AG09309 (cell line): ENCODE data around the gene USP28.

Experiments used
- DNase-seq: peaks from one replicate; pipeline ENCODE4 v3.0.0-alpha.2; 2010; ENCODE audit warnings: low read depth
- H3K4me3 ChIP-seq: 2 replicates; pipeline ENCODE4 v1.5.1; 2011; ENCODE audit warnings: mild to moderate bottlenecking, low read depth, low read length, moderate library complexity; ENCODE audit not compliant: control insufficient read depth
- CTCF ChIP-seq: IDR thresholded peaks from 2 replicates; pipeline ENCODE4 v1.5.1; 2011; ENCODE audit warnings: mild to moderate bottlenecking, low read depth, low read length, inconsistent platforms; ENCODE audit not compliant: insufficient read depth, control insufficient read depth; ENCODE audit errors: missing control alignments

Gene USP28

DNA sequence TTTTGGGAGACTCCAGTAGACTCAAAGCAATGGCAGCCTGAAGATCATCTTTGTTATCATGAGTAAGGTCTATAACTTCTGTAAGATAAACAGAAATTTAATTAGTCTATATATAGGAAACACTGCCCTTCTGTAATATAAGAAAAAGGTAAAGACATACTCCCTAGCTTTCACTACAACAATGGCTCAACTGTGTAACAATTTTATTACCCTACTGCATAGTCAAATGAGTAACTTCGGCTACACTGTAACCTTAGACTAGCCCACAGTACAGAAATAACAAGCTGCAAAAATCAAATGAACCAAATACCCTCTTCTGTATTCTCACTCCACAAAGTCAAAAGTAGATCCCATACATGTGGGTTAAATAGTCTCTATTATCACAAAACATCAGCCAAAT is 33.7 kb downstream of the USP28 start:
- TF ChIP-seq CTCF, result no peak
- no peak for DNase-seq
- no peak overlapping the region for H3K4me3 ChIP-seq

DNA sequence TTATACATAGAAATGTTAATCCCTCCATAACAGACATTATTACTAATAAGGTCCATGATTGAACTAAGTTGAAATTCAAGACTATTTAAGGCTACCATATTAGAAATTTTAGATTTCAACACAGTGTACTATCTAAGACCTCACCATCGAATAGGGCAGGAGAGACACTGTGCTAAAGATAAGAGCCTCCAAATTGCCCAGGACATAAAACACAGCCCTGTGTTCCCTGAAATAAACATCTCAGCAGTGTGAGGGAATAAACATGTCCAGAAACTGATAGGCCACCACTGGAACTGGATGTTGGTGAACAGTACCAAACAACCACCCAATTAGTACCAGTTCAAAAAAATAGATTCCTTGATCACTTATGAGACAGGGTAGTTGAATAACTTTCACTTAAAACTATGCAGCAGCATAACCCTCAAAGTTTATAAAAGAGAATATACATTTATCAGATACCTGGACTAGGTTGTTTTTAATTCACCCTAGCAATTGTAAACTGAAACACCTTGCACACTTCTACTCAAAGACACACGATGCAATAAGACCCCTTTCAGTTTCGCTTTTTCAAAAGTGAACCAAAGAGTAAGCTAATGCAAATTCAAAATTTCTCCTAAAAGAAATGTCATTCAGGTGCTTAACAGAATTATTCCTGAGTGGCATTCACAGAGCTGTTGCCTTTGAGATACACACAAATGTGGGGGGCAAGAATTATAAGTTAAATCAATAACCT is 34.3 kb downstream of the USP28 start:
- no peak for TF ChIP-seq CTCF
- no peak overlapping the region for H3K4me3 ChIP-seq
- no peak for DNase-seq

DNA sequence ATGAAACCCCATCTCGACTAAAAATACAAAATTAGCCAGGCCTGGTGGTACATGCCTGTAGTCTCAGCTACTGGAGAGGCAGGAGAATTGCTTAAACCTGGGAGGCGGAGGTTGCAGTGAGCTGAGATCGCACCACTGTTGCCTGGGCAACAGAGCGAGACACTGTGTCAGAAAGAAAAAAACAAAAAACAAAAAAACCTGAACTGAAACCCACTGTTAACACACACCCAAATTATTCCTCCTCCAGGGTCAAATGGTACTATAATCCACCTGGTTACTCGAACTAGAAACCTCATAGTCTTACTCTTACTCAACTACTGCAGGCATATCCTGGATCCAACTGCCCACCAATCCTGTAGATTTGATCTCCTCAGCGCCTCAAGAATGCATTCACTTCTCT is 35.5 kb downstream of the USP28 start:
- no peak for TF ChIP-seq CTCF
- DNase-seq, result no peak
- H3K4me3 ChIP-seq, result no peak overlapping the region

GRCh38 chr11:113838005-113838404 is 37.4 kb downstream of the USP28 start:
- no peak overlapping the region for H3K4me3 ChIP-seq
- TF ChIP-seq CTCF, result no peak
- no peak for DNase-seq

DNA sequence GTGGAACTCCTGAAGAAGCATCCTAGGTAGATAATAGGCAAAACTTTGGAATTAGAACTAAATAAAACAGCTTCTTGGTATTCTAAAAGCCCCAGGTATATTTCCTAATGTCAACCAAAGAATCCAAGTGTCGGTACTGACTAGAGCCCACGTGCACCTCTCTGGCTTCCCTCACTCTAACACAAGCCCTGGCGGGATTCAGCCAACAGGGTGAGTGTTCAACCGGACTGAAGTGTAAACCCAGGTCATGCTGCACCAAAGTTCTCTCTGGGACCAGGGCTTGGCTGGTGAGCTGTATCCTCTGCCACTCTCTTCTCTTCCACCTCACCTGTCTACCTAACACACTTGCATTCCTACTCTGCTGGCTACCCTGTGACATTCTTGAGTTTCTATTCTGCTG is 40.1 kb downstream of the USP28 start:
- DNase-seq, result no peak
- no peak overlapping the region for H3K4me3 ChIP-seq
- no peak for TF ChIP-seq CTCF

DNA sequence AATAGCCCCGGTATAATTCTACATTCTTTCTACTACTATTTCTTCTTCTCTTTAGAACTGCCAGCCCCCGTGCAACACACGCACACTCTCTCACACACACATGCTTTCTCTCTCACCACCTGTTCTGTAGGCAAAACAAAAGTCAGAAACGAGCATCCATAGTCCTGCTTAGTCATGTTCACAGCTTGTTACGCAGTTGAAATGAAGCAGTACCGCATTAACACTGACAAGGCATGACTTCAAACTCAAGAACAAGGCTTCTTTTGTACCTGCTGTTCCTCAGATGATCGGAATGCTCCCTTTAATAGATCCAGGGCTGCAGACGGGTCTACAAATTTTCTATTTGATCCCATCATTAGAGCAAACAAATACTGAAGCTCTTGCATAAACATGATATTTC is 42.2 kb downstream of the USP28 start:
- H3K4me3 ChIP-seq, result no peak overlapping the region
- no peak for TF ChIP-seq CTCF
- DNase-seq, result no peak
